ENCODE data around the gene MACROD2. TPM values are rescaled to one million over a fixed set of nuclear protein-coding genes. Genes with fewer than 3 reads are reported as not detected.

Gene MACROD2
- total RNA-seq, 4 donors from 2014 or later: 10.0 to 24.0 (median 17.0) TPM

DNA sequence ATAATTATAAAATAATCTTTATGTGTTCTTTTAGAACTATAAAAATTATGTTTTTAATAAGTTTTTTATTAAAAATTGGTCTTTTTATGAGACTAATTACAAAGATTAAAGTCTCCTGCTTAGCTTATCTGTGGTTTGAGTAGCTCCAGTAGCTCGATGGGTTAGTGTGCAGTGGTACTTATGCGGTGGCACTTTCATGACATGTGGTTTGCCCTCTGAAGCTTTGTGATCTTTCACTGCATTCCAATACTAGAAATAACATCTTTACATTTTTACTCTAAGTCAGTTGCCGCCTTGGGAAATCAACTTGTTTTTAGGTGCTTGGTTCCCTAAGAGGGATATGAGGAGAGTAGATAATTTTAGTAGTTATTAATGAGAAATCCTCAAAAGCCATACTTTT, 1041.6 kb downstream of the MACROD2 start:
- TF ChIP-seq, protein P1, sequence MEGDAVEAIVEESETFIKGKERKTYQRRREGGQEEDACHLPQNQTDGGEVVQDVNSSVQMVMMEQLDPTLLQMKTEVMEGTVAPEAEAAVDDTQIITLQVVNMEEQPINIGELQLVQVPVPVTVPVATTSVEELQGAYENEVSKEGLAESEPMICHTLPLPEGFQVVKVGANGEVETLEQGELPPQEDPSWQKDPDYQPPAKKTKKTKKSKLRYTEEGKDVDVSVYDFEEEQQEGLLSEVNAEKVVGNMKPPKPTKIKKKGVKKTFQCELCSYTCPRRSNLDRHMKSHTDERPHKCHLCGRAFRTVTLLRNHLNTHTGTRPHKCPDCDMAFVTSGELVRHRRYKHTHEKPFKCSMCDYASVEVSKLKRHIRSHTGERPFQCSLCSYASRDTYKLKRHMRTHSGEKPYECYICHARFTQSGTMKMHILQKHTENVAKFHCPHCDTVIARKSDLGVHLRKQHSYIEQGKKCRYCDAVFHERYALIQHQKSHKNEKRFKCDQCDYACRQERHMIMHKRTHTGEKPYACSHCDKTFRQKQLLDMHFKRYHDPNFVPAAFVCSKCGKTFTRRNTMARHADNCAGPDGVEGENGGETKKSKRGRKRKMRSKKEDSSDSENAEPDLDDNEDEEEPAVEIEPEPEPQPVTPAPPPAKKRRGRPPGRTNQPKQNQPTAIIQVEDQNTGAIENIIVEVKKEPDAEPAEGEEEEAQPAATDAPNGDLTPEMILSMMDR (IDR thresholded peaks at IDR 0.05): no peak
- no peak for TF ChIP-seq POLR2A (IDR thresholded peaks at IDR 0.05)
- WGBS, 2 donors: 79 to 83% methylated on average over 3 of the region's 3 CpGs
- intact Hi-C loops (cut with DNase I; ENCODE audit: low total_unique reads): no loop called here

DNA sequence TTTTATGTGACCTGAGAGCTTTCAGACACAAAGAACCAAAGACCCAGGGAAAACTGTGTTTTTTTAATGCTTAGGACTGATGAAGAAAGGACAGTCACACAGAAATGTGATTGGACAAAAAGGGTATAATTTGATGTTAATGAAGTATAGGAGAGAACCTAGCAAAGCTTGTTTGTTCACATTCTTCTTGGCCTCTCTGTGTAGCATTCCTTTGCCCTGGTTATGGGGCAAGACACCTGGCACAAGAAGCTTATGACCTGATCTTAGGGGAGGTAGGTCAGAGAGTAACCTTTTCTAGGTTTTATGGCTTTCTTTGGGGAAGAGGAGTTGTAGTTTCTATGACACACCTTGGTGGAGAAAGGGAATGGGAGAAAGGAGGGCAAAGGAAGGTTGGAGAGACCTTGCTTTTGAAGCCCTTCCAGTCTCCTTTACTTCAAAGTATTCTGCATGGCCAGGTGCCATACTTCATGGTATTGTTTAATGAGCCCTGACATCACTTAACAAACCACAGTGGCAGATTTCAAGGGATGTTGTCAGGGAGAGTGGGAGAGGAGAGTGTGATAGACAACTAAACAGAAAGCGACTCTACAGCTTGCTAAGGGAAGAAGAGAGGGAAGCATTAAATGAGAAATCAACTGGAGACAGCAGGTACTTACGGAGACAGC, 1043.9 kb downstream of the MACROD2 start:
- no peak overlapping the region for H3K4me3 ChIP-seq (ENCODE audit: low read depth, poor library complexity, severe bottlenecking)
- no peak for DNase-seq (ENCODE audit: low spot score in 2 of 2)
- 74 to 89% methylated on average over 2 of the region's 2 CpGs for WGBS, 2 donors
- intact Hi-C loops (cut with DNase I; ENCODE audit: low total_unique reads): no loop called here
- TF ChIP-seq POLR2A (IDR thresholded peaks at IDR 0.05): no peak

More for the DNA sequence above, 1041.6 kb downstream of the MACROD2 start:
- H3K4me3 ChIP-seq (ENCODE audit: low read depth, poor library complexity, severe bottlenecking): no peak overlapping the region
- no peak for DNase-seq (ENCODE audit: low spot score in 2 of 2)

DNA sequence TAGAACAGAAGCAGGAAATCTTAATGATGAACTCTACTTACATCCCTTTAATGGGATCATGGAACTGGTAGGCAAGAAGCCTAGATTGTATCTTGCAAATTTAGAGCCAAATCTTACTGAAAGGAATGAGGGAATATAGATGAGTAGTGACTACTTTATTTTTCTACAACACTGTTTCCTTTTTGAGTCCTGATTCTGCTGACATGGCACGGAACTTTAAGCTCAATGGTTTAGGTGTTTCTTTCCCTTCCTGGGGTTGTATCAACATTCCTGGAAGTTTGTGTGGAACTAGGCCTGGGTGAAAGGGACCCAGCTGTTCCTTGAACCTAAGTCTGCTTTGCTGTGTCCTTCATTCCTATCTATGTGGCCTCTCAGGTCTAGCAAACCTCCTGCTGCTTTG, 1047.4 kb downstream of the MACROD2 start:
- DNase-seq (ENCODE audit: low spot score in 2 of 2): no peak
- intact Hi-C loops (cut with DNase I; ENCODE audit: low total_unique reads): no loop called here
- H3K4me3 ChIP-seq (ENCODE audit: low read depth, poor library complexity, severe bottlenecking): no peak overlapping the region
- no peak for TF ChIP-seq POLR2A (IDR thresholded peaks at IDR 0.05)
- TF ChIP-seq, protein P1 (IDR thresholded peaks at IDR 0.05): no peak
- WGBS, 2 donors: 87 to 97% methylated on average over 1 of the region's 1 CpG

DNA sequence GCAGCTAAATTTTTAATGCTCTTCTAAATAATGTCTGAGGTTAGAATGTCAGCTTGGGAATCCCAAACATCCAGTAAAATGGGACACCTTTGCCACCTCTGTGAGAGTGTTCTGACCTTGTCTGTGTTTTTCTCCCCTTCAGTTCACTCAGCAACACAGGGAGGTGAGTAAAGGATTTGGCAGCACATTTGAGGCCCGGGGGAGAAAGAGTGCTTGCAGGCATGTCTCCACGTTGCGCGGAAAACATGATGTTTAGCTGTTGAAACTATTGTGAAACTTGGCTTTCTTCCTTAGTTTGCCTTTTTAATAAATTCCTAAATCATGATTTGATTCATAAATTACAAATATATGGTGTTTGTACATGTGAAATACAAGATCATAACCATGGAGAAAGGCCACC, 1049.9 kb downstream of the MACROD2 start:
- no peak overlapping the region for H3K4me3 ChIP-seq (ENCODE audit: low read depth, poor library complexity, severe bottlenecking)
- WGBS, 2 donors: 32 to 33% methylated on average over 4 of the region's 4 CpGs
- DNase-seq (ENCODE audit: low spot score in 2 of 2): peak in 1 of 2 donors; percentile 72
- TF ChIP-seq, protein P1 (IDR thresholded peaks at IDR 0.05): no peak
- TF ChIP-seq POLR2A (IDR thresholded peaks at IDR 0.05): no peak
- intact Hi-C loops (cut with DNase I; ENCODE audit: low total_unique reads): no loop called here

DNA sequence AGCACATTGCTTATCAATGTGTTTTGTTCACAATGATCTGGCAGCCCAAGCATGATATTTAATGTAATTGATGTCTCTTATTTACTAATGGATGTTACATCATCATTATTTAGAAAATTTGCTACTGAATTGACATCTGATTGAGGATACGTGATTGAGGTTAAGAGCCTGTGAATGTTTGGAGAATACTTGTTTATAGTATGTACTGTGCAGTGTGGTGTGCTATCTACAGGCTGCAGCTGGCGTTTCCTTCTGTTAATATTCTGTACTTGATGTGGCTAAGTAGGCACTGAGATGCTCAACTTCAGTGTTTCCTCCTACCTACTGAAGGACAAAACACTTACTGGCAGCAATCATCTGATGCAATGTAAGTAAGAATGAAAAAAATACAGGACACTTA, 1051.7 kb downstream of the MACROD2 start:
- 62 to 72% methylated on average over 2 of the region's 2 CpGs for WGBS, 2 donors
- TF ChIP-seq, protein P1 (IDR thresholded peaks at IDR 0.05): no peak
- TF ChIP-seq POLR2A (IDR thresholded peaks at IDR 0.05): no peak
- intact Hi-C loops (cut with DNase I; ENCODE audit: low total_unique reads): no loop called here
- no peak overlapping the region for H3K4me3 ChIP-seq (ENCODE audit: low read depth, poor library complexity, severe bottlenecking)
- no peak for DNase-seq (ENCODE audit: low spot score in 2 of 2)

DNA sequence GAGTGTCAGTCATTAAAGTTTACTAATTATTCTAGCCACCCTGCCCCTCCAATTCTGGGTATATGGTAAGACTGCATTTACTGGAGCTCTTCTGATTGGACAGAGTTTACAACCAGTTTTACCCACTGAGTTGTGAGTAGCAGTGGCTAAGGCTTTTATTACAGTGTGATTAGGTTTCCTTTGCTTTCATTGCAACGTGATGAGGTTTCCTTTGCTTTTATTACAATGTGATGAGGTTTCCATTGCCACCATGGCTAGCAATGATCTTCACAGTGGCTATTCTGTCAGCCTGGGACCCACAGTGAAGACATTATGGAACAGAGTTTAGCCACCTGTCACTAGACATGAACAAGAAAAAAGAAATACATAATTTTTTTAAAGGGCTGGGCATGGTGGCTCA, 1052.3 kb downstream of the MACROD2 start:
- no peak for DNase-seq (ENCODE audit: low spot score in 2 of 2)
- intact Hi-C loops (cut with DNase I; ENCODE audit: low total_unique reads): no loop called here
- H3K4me3 ChIP-seq (ENCODE audit: low read depth, poor library complexity, severe bottlenecking): no peak overlapping the region
- TF ChIP-seq, protein P1 (IDR thresholded peaks at IDR 0.05): no peak
- no peak for TF ChIP-seq POLR2A (IDR thresholded peaks at IDR 0.05)
- WGBS, 2 donors: 58% methylated on average over 1 of the region's 1 CpG
